Measurements from ENCODE around the gene LRRC58. TPM values are rescaled to one million over a fixed set of nuclear protein-coding genes. Genes with fewer than 3 reads are reported as not detected.
"Not testable (repeated sequence)": the region's sequence is repeated elsewhere in the genome, so short reads cannot be mapped to it uniquely, and the experiment has no call there.

LRRC58 gene
- total RNA-seq: 8.7 TPM
- long read RNA-seq, full-length matches to known transcripts: 4 of 7 reads
- long read RNA-seq, partial matches to known transcripts: 0 of 7 reads
- long read RNA-seq, other reads (novel, unspliced or antisense): 3 of 7 reads

DNA sequence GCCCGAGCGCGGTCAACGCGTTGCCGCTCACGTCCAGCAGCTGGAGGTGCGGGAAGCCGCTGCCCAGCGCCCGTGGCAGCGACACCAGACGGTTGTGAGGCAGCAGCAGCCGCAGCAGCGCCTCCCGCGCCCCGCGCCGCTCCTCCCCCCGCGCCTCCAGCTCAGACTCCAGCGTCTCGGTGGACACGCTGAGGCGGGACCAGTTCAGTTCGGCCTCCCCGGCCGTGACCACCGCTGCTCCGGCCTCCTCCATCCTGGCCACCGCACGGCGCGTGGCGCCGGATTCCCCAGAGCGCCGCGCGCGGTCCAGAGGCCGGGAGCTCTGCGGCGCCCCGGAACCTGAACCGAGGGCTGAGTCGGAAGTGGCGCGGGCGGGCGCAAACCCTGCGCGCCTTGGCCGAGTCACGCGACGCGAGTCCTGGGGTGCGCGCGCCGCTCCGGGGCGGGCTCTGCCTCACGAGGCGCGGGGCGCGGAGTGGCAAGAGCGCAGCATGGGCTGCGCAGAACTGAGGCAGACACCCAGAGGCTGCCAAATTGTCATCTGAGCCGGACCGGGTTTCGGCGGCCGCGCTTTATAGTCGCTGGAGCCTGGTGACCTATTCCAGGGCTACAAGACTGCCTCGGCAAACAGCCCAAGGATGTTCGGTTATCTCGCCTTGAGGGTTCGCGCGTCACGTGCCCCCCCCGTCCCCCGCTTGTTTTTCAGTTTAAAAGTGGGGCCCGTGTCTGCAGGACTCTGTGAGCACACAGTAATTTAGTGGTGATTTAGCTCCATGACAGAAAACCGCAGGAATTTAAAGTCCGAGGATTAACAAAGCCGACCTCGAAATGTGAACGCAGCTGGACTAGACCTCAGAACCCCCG lies at the start of gene LRRC58:
Gene LRRC58 (minus strand): TSS at position 364 of the 864 bp plus-strand sequence. CDS start 111 bp downstream, at position 253.
- ATAC-seq: peak; percentile 98
- intact Hi-C loops (cut with DNase I): loop anchor here (2.0 to 5.0 kb wide), 3 partner anchors 68 to 210 kb away; no protein-coding TSS in a partner anchor
- DNase-seq (ENCODE audit: missing footprints): peak; percentile 97

GRCh38 chr3:120396469-120396868 lies 47.3 kb upstream of the LRRC58 start:
- ATAC-seq (no peak), DNase-seq (ENCODE audit: missing footprints) (no peak)
- intact Hi-C loops (cut with DNase I): no loop called here

DNA sequence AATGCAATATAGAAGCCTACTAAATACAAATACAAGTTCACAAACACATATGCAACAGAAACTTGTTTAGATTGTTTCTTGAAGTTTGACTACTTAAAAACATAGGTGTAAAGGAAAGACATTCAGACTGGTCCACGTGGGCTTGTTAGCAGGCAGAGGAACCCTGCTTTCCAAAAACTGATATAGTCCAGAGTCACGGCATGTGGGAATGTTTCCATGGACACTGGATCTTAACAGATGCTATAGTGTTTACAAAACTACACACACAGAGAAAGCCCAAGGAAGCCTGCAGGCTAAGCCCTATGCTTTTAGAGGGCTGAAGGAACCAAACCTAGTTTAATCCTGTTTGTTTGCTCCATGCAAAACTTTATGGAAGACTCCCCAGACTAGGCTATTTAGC lies 45.2 kb upstream of the LRRC58 start:
- no peak for ATAC-seq
- intact Hi-C loops (cut with DNase I): no loop called here
- DNase-seq (ENCODE audit: missing footprints): no peak

DNA sequence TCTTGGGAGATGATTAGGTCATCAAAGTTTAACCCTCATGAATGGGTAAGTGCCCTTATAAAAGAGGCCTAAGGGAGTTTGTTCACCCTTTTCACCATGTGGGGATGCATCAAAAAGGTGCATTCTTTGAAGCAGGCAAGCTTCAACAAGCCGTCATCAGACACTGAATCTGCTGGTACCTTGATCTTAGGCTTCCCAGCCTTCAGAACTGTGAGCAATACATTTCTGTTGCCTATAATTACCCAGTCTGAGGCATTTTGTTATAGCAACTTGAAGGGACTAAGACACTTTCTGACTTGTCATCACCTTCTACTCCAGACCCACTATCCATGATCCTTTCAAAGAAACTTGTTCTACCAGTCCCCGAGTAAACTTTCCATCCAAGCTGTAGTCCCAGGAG lies 44.6 kb upstream of the LRRC58 start:
- ATAC-seq: no peak
- intact Hi-C loops (cut with DNase I): no loop called here

GRCh38 chr3:120393243-120393642 lies 44.1 kb upstream of the LRRC58 start:
- ATAC-seq: peak; percentile 7
- intact Hi-C loops (cut with DNase I): no loop called here
- DNase-seq (ENCODE audit: missing footprints): no peak

More for the DNA sequence above, 44.6 kb upstream of the LRRC58 start:
- DNase-seq (ENCODE audit: missing footprints): no peak

DNA sequence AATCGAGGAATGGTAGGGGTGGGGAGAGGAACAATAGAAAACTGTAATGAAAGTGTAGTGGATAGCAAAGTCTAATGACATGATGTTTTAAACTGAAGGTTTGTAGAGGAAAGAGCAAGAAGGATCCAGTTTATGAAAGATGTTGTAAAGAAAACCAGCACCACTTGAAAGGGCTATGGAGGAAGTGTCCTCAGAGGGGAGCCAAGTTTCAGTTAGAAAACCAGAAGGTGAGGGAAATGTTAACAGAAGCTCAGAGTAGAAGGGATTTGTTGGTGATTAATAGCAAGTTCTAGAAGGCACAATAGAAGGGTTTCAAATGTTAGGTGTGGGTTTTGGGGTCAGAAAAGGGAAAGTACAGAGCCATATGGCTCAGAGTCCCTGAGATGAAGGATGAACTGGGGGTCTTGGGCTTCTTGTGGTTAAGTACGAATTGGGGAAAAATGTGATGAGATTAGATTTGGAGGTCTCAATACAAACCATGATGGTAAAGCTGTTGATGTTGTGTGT lies 33.8 kb upstream of the LRRC58 start:
- intact Hi-C loops (cut with DNase I): no loop called here
- DNase-seq (ENCODE audit: missing footprints) (no peak), ATAC-seq (no peak)

DNA sequence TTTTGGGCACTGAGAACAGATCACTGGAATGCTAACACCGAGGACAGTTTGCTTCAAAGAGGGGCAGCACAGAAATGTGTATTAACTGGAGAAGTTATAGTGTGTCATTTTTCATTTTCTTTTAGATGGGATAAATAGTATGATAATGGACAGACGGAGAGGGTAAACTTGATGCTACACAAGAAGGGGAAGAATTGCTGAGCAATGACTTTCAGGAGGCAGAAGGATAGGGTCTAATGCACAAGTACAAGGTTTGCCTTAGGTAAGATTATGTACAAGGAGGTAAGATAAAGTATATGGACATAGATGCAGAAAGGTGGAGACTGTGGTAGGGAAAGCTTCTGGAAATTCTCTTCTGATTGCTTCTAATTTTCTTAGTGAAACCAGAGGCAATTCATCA lies 32.3 kb upstream of the LRRC58 start:
- ATAC-seq (no peak), DNase-seq (ENCODE audit: missing footprints) (no peak)
- intact Hi-C loops (cut with DNase I): no loop called here

DNA sequence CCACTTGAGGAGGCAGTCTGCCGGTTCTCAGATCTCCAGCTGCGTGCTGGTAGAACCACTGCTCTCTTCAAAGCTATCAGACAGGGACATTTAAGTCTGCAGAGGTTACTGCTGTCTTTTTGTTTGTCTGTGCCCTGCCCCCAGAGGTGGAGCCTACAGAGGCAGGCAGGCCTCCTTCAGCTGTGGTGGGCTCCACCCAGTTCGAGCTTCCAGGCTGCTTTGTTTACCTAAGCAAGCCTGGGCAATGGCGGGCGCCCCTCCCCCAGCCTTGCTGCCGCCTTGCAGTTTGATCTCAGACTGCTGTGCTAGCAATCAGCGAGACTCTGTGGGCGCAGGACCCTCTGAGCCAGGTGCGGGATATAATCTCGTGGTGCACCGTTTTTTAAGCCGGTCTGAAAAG lies 28.8 kb upstream of the LRRC58 start:
- intact Hi-C loops (cut with DNase I): not testable (repeated sequence)

GRCh38 chr3:120370463-120370862 lies 21.3 kb upstream of the LRRC58 start:
- no peak for DNase-seq (ENCODE audit: missing footprints)
- intact Hi-C loops (cut with DNase I): no loop called here
- no peak for ATAC-seq

More for the DNA sequence above, 28.8 kb upstream of the LRRC58 start:
- not testable (repeated sequence) for DNase-seq (ENCODE audit: missing footprints); ATAC-seq

DNA sequence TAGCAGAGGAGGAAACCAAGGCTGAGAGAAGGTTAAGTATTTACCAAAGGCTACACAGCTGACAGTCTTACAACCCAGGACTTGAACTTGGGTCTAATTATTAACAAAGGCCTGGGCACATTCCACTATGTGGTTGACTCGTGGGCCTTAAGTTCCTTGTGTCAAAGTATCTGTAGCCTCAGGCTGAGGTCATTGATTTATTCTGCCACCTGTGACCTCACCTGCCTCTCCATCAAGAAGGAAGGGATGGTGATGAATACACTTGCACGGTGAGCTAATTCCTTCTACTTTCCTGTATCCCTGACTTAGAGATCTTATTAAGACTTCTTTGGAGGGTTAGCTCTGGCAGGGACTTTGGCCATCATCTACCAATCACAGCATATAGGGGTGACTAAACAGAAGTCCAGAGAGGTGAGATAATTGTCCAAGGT lies 19.9 kb upstream of the LRRC58 start:
- intact Hi-C loops (cut with DNase I): no loop called here
- DNase-seq (ENCODE audit: missing footprints) (no peak), ATAC-seq (no peak)

GRCh38 chr3:120368172-120368571 lies 19.0 kb upstream of the LRRC58 start:
- ATAC-seq: no peak
- intact Hi-C loops (cut with DNase I): no loop called here
- DNase-seq (ENCODE audit: missing footprints): no peak

DNA sequence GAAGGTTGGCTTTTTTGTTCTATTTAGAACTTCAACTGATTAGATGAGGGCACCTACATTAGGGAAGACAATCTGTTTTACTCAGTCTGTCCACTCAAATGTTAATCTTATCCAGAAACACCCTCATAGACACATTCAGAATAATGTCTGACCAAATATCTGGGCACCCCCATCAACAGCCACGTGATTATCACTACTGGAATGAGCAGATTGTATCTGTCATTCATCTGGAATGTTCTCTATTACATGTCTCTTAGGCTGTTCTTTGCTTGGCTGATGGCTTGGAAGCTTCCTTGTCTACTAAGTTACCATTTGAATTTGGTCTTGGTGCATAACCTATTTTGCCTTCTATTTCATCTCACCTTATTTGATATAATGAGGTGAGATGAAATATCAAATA lies 15.7 kb upstream of the LRRC58 start:
- intact Hi-C loops (cut with DNase I): no loop called here
- DNase-seq (ENCODE audit: missing footprints) (no peak), ATAC-seq (no peak)

- ATAC-seq: no peak
- intact Hi-C loops (cut with DNase I): no loop called here
- no peak for DNase-seq (ENCODE audit: missing footprints)
Observed at GRCh38 chr3:120364101-120364500, 14.9 kb upstream of the LRRC58 start.

- ATAC-seq: no peak
- no peak for DNase-seq (ENCODE audit: missing footprints)
- intact Hi-C loops (cut with DNase I): no loop called here
Observed at GRCh38 chr3:120357807-120358206, 8.7 kb upstream of the LRRC58 start.

DNA sequence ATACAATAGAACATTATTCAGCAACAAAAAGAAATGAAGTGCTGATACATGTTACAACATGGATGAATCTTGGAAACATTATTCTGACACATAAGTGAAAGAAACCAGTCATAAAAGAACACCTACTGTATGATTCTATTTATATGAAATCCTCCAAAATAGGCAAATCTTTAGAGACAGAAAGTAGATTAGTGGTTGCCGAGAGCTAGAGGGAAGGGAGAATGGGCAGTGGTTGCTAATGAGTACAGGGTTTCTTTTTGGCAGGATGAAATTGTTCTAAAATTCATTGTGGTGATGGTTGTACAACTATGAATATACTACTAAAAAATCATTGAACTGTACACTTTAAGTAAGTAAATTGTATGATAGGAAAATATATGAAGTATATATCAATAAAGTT lies 6.3 kb upstream of the LRRC58 start:
- ATAC-seq (no peak), DNase-seq (ENCODE audit: missing footprints) (no peak)
- intact Hi-C loops (cut with DNase I): no loop called here

GRCh38 chr3:120353463-120353862 lies 4.3 kb upstream of the LRRC58 start:
- intact Hi-C loops (cut with DNase I): no loop called here
- ATAC-seq (no peak), DNase-seq (ENCODE audit: missing footprints) (no peak)

DNA sequence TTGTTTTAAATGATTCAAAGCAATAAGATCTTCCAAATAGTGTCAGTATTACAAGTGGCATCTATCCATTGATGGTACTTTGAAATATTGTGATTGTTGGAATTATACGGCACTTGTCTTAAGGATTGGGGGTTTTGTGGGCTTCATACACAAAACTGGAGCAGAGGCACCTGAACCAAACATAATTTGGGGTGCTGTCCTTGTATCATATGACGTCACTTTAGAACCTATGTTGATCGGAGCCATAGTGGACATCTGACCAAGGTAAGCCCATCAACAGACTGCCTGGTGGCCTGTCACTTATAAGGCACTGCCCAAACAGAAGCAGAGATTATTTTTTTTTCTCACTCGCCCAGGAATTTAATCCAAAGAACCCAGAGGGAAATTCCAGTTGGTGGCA lies 2.9 kb upstream of the LRRC58 start:
- intact Hi-C loops (cut with DNase I): no loop called here
- DNase-seq (ENCODE audit: missing footprints): no peak
- ATAC-seq: no peak

DNA sequence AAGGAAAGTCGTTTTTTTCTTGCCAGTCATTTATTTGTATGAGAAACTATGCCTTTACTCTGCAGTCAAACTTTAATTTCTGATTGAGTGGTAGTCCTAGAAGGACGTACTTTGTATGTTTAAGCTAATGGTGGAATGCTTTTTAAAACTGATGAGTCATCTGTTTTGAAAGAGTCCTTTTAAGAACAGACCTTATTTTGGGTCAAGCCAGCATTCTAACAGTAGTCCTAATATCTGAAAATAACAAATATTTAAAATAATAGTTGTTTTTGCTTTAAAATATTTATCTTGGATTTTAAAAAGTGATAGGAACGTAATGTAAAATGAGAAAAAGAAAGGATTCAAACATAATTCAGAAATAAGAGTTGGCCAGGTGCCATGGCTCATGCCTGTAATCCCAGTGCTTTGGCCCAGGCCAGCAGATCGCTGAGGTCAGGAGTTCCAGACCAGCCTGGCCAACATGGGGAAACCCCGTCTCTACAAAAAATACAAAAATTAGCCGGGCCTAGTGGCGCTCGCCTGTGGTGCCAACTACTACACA lies 1.3 kb upstream of the LRRC58 start:
- no peak for ATAC-seq
- intact Hi-C loops (cut with DNase I): no loop called here
- DNase-seq (ENCODE audit: missing footprints): no peak

DNA sequence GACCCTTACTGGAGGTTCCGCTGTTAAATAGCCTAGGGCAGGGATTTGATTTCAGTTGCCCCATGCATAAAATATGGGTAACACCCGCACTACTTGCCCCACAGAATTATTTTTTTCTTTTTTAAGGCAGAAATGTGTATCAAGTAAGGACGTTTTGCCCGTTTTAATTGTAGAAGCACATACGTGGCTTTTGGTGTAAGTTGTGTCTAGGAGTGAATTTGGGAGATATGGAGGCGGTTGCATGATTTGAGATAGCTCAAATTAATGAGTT lies 636 bp upstream of the LRRC58 start:
- intact Hi-C loops (cut with DNase I): loop anchor here (2.0 to 5.0 kb wide), 3 partner anchors 68 to 209 kb away; no protein-coding TSS in a partner anchor
- ATAC-seq (no peak), DNase-seq (ENCODE audit: missing footprints) (no peak)
